AML-193 (cell line): ENCODE measurements around the gene ATP8A1.

Source experiments
- DNase-seq, 2 experiments: peaks; one replicate each; lab custom pipeline; 2025; lab: John Stamatoyannopoulos, UW

ATP8A1 gene

GRCh38 chr4:42626629-42627146, 30.2 kb downstream of the ATP8A1 start:
- DNase-seq = no peak

- DNase-seq = no peak
Measured at GRCh38 chr4:42625329-42625728, 31.6 kb downstream of the ATP8A1 start.

DNA sequence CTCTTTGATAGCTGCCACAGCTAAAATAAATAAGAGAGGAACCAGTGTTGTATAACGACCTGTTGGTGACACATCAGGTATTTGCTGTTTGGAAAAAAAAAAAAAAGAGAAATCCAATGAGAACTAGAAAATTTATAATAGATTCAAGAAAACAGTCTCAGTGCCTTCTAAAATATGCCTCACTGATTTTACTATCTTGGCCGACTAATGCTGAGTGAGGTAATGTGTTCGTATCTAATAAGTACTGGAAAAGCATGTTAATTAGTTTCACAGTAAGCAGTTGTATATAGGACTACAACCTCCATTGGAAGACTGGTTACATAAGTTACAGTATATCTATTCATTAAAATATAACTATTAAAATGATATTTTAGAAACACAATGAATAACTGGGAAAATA, 32.4 kb downstream of the ATP8A1 start:
- no peak for DNase-seq

DNA sequence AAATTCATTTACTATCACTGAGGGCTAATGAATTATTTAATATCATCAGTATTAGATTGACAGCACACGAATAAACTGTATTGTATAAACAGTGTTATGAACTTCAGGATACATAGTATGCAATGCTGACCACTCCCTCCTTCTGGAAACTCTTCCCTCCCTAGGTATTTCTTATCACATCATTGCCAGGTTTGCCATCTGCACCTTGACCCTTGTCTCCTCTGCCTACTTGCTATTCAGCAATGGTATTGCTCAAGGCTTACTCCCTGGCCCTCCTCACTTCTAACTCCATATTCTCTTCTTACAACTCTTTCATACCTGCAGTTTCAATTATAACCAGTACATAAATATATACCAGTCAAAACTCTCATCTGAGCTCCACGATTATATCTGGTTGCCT, 38.9 kb downstream of the ATP8A1 start:
- DNase-seq = no peak

- no peak for DNase-seq
Measured at GRCh38 chr4:42617030-42617429, 39.9 kb downstream of the ATP8A1 start.

DNA sequence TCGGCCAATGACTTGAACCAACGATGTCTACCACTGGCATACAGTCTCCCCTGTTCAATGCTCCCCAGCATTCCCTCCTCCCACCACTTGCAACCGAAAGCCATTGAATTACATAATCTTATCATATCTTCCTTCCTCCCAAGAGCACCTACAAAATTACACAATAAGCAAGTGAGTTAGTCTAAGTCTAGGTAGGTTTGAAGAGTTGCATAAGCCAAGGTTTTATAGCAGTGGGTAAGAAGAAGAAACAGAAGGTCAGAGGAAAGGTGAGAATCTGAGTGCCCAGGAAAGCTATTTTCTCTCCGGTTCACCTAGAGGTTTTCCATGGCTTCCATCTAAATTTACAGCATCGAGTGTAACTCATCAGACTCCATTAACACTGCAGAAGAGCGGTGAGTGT, 40.3 kb downstream of the ATP8A1 start:
- DNase-seq = no peak

- DNase-seq = no peak
Measured at GRCh38 chr4:42615131-42615763, 41.7 kb downstream of the ATP8A1 start.

DNA sequence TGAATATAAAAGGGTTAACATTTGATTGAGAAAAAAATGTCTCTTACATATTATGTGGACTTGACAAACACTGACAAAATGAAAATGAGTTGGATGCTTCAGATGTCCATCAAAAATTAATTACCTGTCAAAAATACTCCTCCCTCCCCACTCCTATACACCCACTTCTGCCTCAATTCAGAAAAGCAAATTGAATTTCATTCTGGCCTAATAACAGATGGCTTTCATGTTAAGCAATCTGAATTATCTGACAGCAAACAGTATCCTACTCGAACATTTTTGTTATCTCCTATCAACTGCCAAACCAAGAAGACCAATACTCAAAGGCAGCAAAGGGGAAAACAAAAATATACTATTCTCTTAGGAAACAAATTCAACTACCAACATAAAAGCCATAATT, 44.0 kb downstream of the ATP8A1 start:
- DNase-seq = no peak

- DNase-seq = no peak
Measured at GRCh38 chr4:42610941-42611340, 46.0 kb downstream of the ATP8A1 start.

DNA sequence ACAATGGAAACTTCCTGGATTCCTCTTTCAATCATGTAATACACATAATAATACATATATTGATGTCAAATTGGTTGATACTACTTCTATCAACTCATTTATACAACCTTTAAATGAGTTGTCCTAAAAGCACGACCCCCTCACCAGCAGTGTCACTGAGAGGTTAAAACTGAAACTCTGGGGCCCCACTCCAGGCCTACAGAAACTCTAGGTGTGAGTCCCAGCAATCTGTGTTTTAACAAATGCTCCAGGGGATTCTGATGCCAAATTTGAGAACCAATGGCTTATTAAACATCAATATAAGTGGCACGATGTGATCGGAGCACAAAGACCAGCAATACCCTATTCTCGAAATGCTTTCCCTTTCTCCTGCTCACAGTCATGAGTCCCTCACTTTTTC, 47.9 kb downstream of the ATP8A1 start:
- DNase-seq = no peak

GRCh38 chr4:42608551-42608950, 48.4 kb downstream of the ATP8A1 start:
- DNase-seq = no peak

GRCh38 chr4:42607011-42607726, 49.7 kb downstream of the ATP8A1 start:
- DNase-seq = no peak

GRCh38 chr4:42605264-42605663, 51.6 kb downstream of the ATP8A1 start:
- DNase-seq = no peak

GRCh38 chr4:42603862-42604261, 53.0 kb downstream of the ATP8A1 start:
- DNase-seq = no peak

DNA sequence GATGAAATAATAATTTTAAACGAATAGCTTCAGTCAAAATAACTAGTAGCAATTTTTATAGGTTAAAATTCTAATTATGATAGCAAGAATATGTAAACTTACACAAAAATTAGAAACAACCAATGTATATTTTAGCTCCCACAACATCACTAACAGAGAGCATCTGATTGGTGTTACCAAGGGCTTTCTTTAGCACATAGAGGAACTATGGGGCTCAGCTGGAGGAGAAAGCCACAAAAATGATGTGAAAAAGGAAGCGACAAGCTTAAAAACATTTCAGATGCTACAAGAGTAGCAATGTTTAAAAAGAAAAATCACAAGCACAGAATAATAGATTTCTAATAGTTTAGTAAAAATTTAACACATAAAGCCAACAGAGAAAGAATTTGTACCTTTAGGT, 56.3 kb downstream of the ATP8A1 start:
- no peak for DNase-seq

- DNase-seq = no peak
Measured at GRCh38 chr4:42596918-42597317, 60.0 kb downstream of the ATP8A1 start.

DNA sequence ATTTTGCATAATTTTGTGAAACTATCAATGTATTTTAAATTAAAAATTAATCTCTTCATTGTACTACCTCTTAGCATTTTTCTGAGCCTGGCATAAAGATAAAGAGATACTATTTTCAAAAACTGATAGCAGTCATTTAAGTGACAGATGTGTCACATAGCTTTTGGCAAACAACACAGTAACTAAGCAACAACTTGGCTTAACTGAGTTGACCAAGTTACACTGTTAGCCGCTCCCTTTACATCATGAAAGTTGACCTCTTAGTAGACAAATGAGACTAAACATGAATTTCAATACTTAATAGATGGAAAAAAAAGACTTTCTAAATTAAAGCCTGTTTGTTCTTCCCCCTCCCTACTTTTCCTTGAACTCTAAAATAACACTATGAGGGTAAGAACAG, 62.0 kb downstream of the ATP8A1 start:
- no peak for DNase-seq

- no peak for DNase-seq
Measured at GRCh38 chr4:42588909-42589308, 68.0 kb downstream of the ATP8A1 start.

DNA sequence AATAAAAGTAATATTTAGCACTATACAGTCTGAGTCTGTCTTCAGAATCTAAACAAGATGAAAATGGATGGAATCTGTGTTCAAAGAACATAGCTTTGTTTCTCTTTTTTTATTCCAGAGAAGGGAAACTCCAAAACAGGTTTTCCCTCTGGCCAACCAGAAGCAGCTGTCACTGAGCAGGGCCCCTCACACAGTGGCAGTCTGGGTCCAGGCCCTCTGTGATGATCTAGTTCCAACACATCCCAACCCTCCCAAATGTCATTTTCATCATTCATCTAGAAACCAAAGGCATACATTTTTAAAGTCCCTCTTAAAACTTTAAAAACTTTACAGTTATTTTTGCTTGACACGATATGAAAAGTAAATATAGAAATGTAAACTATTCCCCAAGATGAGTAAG, 70.1 kb downstream of the ATP8A1 start:
- DNase-seq = no peak

DNA sequence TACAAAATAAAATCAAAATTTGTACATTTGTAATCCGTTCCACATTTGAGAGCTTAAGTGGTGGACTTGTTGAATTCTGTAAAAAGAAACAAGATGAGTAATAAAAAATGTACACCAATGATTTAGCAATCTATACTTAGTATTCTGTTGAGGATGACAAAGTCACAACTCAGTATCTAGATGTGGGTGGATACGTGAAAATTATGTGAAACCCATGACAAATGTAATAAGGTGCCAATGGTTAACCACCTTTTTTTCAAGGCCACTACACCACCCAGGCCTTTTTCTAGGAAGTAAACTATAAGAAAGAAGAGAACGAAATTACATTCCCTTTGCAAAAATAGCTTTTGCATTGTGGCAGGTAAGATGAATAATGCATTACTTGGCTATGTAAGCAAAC, 77.0 kb downstream of the ATP8A1 start:
- DNase-seq = no peak

- no peak for DNase-seq
Measured at GRCh38 chr4:42578187-42578586, 78.7 kb downstream of the ATP8A1 start.

DNA sequence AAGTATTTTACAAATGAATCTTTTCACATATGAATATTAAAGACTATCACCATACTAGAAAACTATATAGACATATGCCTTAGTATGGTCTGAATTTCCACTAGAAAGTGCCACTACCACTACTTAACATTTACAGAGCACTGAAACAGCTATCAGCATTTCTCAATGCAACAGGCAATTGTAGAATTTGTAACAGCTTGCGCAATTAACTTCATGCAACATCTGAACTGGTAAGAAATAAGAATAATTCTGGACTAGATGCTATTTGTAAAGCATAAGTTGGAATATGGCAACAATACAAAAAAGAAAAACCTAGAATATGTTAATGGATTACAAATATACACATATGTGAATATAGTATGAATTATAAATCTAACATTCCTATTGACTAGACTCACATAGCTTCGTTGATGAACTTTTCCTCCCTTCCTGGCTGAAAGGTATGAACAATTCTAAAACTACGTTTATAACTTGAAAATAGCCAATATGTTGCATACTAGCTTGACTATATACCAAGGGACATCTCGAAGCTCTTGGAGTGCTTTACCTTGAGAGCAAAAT, 82.0 kb downstream of the ATP8A1 start:
- peak; percentile 66 to 78 for DNase-seq

DNA sequence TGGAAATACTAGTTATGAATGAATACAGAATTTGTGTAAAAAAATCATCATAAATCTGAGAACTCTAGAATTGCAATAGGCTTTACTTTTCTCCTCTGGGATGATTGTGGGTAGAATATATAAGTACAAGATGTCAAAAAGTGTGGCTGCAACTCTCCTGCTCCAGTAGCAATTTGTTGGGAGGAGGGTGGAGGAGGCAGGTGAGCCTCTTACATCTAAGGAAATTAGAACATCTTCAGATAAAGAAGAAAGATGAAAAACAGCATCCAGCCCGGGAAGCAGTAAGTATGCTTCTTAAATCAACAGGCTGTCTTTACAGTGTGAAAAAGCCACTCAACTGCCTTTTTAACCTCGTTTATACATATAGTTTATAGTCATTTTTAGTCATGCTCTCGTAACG, 83.7 kb downstream of the ATP8A1 start:
- DNase-seq = no peak
